ENCODE results near the gene PTPN1. TPM values are rescaled to one million over a fixed set of nuclear protein-coding genes. Genes with fewer than 3 reads are reported as not detected.

PTPN1 gene
- polyA plus RNA-seq, 3 donors = 30.0 to 31.1 (median 30.9) TPM

DNA sequence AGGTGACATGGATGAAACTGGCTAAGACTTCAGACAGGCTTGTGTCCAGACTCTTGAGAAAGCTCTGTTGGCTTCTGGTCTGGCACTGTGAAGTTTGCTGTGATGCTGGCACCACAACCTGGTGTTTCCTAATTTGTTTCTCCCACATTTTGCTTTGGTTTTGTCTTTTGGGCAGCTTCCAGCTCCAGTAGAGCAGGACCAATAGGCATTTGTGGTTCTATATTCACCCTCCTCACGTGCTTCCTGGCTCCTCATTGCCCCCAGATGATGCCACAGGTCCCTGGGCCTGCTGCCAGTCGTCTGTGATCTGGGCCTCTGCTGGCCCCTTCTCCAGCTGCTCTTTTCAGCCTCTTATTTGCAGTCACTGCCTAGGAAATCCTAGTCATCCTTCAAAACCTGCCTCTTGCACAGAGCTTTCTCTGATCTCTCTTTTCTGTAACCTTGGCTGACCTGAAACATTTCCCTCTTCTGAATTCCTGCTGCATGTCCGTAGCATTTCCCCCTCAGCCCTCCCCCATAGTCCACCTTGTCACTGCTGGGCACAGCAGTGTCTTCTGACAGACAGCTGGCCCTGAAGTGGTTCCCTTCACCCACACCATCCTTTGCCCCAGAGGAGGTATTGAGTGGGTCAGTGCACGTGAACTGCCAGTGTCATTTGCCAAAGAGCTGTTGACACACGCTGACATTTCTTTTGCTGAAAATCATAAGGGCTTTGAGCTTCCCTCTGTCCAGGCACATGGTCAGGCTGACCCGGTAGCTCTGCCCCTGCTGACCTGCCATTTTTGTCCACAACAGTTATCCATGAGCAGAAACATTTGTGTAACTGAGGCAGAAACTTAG lies 63.0 kb downstream of the PTPN1 start:
- DNase-seq (ENCODE audit: low read depth in 3 of 3, low spot score in 2 of 3) = no peak

GRCh38 chr20:50574108-50574507 lies 63.9 kb downstream of the PTPN1 start:
- no peak for DNase-seq (ENCODE audit: low read depth in 3 of 3, low spot score in 2 of 3)

- no peak for DNase-seq (ENCODE audit: low read depth in 3 of 3, low spot score in 2 of 3)
Measured at GRCh38 chr20:50574586-50574985, 64.4 kb downstream of the PTPN1 start.

GRCh38 chr20:50575865-50576720 lies 65.9 kb downstream of the PTPN1 start:
- no peak for DNase-seq (ENCODE audit: low read depth in 3 of 3, low spot score in 2 of 3)

DNA sequence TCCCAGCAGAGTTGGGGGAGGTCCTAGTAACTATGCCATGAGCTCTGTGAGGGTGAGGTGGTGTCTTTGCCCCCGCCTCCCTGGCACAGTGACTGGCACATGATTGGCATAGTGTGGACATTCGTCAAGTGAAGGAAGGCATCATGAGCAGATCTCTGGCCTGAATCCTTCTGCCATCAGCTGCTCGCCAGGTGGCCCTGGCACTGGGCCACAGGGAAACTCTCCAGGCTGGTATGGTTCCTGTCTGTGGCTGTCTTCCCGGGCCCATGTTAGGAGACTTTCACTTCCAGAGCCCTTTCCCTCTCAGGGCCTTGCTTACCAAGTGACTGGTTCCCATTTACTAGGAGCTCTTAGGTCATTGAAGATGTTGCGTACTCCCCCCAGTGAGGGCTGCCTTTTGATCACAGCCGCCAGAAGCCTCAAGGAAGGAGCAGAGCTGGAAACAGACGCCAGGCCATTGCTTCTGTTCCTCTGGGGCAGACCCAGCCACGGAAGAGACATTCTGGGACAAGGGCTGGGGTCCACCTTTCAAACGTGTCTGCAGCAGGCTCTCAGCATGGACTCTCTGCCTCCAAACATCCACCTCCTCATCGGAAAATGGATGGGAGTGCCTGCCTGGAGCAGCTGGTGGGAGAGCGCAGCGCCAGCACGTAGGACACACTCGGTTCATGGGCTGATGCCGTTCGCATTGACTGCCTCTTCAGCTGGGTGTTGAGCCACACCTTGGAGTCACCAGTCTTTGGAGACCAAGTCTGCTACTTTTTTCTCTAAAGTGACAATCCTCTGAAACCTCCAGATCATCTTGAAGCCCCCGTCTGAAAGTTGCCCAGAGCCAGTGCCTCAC lies 67.2 kb downstream of the PTPN1 start:
- no peak for DNase-seq (ENCODE audit: low read depth in 3 of 3, low spot score in 2 of 3)

GRCh38 chr20:50578061-50578777 lies 68.0 kb downstream of the PTPN1 start:
- no peak for DNase-seq (ENCODE audit: low read depth in 3 of 3, low spot score in 2 of 3)

DNA sequence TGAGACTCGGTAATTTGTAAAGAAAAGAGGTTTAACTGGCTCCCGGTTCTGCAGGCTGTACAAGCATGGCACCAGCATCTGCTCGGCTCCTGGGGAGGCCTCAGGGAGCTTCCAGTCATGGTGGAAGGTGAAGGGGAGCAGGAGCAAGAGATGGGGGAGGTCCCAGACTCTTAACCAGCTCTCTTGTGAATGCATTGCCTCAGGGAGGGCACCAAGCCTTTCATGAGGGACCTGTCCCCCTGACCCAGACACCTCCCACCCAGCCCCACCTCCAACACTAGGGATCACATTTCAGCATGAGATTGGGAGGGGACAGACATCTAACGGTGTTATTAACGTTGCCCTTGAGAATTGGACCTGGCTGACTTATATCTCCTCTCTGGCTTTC lies 68.6 kb downstream of the PTPN1 start:
- no peak for DNase-seq (ENCODE audit: low read depth in 3 of 3, low spot score in 2 of 3)

- DNase-seq (ENCODE audit: low read depth in 3 of 3, low spot score in 2 of 3) = no peak
Measured at GRCh38 chr20:50579511-50579910, 69.3 kb downstream of the PTPN1 start.

DNA sequence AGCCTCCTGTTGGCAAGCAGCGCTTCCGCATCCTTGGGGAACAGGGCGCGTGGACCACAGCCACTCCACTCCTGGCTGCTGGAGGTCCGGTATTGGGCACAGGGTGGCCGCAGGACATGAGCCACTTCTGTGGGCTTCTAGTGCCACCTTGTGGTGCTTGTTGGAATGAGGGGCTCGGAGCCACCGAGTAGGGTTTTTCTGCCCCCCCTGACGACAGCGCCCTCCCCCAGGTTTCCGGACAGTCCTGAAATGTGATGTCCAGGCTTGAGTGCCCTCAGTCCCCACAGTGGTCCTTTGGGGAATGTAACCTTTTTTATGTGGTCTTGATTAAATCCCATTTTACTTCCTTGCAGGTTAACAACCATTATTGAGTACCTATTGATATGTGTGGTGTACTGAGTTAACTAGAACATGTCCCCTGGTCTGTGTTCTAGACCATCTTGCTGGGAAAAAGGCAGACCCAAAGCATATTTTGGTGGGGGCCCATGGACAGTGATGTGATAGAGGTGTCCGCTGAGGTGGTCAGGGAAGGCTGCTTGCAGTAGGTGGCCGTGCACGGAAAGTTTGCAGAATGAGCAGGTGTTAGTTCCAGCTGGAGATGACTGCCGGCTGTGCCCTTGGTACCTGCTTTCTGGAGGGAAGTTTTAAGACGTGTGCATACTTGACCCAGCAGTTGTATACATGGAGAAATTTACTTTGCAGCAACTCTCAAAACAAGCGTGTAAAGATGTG lies 70.0 kb downstream of the PTPN1 start:
- DNase-seq (ENCODE audit: low read depth in 3 of 3, low spot score in 2 of 3) = no peak

- no peak for DNase-seq (ENCODE audit: low read depth in 3 of 3, low spot score in 2 of 3)
Measured at GRCh38 chr20:50580842-50581544, 70.8 kb downstream of the PTPN1 start.

DNA sequence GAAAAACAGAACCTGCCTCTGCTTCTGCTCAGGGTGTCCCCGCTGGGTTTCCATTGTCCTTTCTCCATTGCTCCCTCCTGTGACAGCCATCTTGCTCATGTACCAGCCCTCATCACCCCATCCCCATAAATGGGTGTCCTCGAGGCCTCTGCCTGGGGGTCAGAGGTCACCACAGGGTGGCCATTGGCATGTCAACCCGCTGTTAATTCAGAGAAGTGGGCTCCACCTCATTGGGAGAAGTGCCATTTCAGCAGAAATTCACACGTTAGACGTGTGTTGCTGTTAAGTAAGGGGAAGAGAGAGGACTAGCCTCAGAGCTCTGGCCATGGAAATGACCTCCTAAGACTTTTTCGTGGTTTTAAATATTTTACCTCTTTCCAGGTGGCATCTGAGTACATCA lies 71.9 kb downstream of the PTPN1 start:
- DNase-seq (ENCODE audit: low read depth in 3 of 3, low spot score in 2 of 3) = no peak

DNA sequence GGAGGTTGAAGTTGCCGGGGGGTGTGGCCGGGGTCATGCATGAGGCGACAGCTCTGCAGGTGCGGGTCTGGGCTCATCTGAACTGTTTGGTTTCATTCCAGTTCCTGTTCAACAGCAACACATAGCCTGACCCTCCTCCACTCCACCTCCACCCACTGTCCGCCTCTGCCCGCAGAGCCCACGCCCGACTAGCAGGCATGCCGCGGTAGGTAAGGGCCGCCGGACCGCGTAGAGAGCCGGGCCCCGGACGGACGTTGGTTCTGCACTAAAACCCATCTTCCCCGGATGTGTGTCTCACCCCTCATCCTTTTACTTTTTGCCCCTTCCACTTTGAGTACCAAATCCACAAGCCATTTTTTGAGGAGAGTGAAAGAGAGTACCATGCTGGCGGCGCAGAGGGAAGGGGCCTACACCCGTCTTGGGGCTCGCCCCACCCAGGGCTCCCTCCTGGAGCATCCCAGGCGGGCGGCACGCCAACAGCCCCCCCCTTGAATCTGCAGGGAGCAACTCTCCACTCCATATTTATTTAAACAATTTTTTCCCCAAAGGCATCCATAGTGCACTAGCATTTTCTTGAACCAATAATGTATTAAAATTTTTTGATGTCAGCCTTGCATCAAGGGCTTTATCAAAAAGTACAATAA lies 72.5 kb downstream of the PTPN1 start:
- no peak for DNase-seq (ENCODE audit: low read depth in 3 of 3, low spot score in 2 of 3)

- DNase-seq (ENCODE audit: low read depth in 3 of 3, low spot score in 2 of 3) = no peak
Measured at GRCh38 chr20:50583442-50584150, 73.4 kb downstream of the PTPN1 start.

DNA sequence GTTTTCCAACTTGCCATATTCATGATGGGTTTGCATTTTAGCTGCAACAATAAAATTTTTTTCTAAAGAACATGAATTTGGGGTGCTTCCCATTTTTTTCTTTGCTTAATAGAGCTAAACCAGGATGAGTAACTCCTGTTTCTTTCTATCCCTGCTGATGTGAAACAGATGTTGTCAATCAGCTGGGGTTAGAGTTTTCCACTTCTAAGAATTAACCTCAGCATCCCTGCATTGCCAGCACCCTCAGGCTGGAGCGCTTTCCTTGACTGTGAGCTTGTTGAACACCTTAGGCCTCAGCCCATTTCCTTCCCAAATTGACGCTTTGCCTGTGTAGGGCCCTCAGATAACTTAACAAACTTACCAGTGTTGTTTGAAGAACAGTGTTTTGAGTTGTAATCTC lies 74.5 kb downstream of the PTPN1 start:
- DNase-seq (ENCODE audit: low read depth in 3 of 3, low spot score in 2 of 3) = no peak

GRCh38 chr20:50585214-50585613 lies 75.0 kb downstream of the PTPN1 start:
- DNase-seq (ENCODE audit: low read depth in 3 of 3, low spot score in 2 of 3) = no peak

DNA sequence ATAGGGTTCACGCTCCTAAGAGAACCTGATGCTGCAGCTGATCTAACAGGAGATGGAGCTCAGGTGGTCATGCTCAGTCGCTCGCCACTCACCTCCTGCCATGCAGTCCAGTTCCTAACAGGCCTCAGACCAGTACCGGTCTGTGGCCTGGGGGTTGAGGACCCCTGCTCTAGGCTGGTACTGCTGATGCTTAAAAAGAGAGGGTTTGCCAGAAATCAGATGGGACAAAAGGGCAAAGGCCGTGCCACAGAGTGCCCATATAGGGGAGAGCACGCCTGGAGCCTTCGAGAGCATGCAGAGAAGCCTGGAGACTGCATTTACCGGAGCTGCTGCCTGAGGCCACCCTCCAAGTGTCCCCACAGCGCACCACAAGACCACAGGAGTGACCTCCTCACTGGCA lies 75.5 kb downstream of the PTPN1 start:
- DNase-seq (ENCODE audit: low read depth in 3 of 3, low spot score in 2 of 3) = no peak

DNA sequence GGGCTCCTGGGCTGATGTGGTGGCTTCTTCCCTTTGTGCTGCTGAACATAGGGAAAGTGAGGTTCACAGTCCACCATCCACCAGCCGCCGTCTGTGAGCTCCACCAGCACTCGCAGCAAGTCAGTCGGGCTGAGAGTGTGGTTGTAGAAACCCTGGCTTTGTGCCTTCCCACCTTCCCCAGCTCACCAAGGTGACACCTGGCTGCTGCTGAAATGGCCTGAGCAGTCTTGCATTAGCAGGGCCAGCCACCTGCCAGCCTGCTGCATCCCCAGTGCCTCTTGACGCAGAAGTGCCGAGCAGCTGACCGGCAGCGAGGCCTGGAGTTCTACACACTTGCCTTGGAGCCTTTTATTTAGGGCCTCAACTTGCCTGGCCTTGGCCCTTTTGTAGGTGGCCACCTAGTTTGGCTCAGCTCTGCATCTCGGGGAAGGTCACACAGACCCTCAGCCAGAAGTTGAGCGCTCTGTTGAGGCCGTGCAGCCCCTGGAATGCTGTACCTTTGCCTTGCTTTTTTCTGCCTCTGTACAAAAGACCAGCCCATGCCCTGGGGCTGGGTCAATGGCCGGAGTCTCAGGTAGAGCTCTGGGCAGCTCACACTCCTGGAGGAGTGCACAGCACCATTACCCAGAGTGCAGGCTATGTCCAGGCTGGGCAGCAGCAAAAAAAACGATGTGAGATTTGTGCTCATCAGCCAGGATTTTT lies 76.5 kb downstream of the PTPN1 start:
- DNase-seq (ENCODE audit: low read depth in 3 of 3, low spot score in 2 of 3) = no peak
